ENCODE data around the gene DENND1A.
"Not testable (repeated sequence)": the region's sequence is repeated elsewhere in the genome, so short reads cannot be mapped to it uniquely, and the experiment has no call there.

Gene DENND1A

DNA sequence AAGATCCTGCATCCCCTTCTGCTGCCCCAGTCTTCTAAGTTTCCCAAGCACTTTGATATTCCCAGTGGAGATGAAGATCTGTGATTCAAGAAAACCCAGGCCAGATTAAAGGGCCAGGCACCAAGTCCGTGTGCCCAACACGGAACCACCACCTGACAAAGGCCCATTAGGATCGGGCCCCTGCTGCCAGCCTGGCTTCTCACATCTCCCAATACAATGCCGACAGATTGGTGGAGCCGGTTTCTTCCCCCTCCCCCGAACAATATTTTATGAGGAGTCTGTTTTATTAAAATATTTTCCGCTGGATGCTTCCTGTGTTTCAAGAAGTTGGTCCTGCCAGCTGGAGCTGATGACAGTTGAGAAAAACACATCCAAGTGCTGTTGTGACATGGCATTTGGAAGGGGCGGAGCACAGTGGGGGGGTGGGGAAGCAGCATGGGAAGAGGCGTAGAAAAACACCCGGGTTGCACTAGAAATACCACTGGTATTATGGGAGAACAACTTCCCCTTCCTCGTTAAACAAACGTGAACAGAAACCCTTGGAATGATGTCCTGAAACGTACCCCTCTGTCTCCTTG is 528.9 kb downstream of the DENND1A start:
- DNase-seq, result no peak

DNA sequence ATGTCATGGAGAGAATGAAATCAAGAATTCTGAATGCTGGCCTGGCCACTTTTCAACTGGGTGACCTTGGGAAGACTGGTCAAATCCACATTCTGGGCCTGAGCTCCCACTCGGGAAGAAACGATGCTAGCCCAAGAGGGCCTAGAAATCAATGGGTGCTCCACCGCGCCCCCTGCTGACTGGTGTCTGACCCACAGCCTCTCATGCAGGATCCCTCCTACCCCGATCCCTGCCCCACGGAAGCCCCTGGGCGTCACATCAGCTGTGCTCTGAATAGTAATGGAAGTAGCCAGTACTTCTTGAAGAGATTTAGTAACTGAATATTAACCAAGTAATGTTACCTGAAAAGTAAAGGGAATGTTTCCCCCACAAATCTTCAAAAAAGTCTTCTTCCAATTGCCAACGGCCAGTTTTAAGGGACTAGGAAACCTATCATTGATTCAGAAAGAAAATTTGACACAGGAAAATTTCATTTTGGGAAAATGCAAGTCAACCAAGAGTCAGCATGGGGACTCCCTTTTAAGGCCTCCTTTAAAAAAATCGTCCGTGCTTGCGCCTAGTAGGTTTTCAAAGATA is 530.0 kb downstream of the DENND1A start:
- peak; percentile 18 to 59 (median 22) for DNase-seq

DNA sequence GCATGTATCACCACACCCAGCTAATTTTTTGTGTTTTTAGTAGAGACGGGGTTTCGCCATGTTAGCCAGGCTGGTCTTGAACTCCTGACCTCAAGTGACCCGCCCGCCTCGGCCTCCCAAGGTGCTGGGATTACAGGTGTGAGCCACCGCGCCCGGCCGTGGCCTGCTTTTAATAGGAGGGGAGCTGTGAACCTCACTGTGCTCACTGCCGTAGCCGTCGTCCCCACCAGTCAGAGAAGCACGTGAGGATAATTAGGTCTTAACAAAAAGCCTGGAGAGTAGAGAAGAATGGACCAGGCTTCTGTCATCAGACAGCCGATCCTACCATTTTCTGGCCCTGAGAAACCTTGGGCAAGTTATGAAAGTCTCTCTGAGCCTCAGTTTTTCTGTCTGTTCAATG is 531.0 kb downstream of the DENND1A start:
- DNase-seq, result not testable (repeated sequence)

DNA sequence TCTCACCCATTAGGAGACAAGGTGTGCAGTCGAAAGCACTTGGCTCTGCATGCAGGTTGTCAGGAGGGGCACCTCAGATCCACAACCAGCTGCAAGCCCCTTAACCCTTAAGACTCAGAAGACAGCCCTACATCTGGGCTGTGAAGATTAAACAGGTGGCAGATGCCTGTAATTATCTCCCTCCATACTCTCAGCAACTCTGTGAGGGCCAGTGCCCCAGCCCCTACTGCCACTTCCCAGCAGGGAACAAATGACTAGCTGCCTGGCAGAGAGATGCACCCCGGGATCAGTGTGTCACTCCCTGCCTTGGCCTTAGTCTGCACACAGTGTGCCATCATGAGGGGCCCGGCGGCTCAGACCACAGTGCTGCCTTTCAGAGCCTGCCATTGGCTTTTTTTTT is 532.0 kb downstream of the DENND1A start:
- DNase-seq, result no peak

DNA sequence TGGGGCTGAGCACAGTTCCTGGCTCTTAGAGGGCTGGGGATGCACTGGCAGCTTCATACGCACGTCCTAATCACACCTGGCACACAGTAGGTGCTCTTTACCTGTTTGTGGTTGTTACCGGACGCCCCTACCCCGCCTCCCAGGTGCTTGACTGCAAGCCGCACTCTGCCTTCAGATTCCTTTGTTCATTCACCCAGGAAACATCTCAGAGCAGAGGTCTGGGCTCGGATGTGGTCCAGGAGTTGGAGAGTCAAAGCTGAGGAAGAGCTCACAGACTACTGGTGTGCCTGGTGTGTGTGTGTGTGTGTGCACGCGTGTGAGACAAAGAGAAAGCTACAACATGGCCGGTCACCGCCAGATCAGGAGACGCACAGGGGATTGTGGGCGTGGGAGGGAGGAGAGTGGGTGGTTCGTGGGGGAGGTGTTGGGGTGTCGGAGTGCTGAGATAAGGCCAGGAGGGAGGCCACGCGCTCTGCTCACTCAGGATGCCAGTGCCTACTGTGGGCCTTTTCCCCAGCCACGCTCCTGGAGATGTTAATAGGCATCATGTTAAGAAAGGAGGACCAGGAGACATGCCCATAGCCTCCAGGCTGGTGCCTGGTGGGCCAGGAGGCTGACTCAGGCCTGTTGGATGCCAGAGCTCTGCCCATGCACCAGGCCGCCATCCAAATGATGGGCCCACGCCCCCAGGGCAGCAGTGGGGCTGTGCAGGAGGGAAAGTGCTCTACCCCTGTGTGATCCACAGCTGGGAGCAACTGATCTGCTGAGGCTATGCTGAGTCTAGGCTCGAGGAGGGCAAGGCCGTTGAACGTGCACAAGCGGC is 534.0 kb downstream of the DENND1A start:
- no peak for DNase-seq

DNA sequence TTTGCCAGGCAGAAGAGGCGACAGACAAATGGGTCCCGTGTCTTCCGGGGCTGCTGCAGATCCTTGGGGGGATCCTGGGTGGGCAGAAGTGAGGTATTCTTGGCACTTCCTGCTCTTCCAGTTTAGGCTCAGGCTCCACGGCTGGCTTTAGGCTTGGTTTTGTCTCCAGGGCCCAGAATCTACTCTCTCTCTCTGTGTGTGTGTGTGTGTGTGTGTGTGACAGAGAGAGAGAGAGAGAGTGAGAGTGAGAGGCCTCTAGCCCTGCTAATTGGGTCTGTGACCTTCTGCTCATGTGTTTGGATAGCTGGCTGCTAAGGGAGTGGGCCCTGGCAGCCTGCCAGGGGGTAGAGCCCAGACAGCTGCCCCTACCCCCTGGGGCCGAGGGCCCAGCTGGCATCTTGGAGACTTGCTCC is 534.6 kb downstream of the DENND1A start:
- no peak for DNase-seq

DNA sequence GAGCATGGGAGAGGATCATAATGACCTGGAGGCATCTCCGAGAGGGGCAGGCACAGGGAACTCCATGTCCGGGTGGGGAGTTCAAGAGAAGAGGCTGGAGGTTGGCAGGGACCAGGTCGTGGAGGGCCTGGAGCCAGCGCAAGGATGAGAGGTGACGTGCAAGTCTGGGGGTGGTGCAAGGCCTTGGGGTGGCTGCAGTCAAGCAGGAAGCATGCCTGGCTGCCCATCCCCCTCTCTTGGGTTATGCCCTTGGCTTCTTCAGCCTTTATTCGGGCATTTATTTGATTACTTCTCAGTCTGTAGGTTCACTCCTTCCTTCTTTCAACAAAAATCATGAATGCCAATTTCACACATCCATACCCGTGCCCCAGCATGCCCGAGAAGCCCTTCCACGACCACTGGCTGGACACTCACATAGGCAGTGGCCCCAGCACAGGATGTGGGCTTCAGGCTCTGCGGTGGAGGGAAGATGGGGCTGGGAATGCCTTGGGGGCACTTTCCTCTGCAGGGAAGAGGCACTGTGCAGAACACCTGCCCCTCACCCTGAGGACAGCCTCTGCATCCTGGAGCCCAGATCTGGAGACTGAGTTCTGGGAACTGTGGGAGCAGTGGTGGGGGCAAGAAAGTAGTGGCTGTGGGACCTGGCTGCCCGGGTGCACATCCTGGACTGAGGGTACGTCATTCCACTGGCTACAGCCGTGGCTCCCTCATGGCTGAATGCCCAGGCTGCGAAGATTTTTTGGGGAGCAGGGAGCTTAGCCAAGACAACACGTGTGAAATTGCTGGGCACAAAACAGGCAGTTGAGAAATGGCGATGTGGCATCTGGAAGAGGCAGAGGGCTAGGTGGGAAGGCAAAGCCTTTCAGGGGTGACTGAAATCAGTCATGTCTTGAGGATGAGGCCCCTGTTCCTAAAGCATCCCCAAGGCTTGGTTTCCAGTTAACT is 535.4 kb downstream of the DENND1A start:
- no peak for DNase-seq

DNA sequence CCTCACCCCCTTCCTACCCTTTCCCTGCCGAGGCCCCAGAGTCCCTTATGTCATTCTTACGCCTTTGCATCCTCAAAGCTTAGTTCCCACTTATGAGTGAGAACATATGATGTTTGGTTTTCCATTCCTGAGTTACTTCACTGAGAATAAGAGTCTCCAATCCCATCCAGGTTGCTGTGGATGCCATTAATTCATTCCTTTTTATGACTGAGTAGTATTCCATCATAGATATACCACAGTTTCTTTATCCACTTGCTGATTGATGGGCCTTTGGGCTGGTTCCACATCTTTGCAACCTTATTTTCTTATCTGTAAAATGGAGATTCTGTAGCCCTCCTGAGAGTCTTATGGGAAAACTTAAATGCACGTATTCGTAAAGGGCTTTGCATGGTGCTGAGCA is 537.1 kb downstream of the DENND1A start:
- no peak for DNase-seq

DNA sequence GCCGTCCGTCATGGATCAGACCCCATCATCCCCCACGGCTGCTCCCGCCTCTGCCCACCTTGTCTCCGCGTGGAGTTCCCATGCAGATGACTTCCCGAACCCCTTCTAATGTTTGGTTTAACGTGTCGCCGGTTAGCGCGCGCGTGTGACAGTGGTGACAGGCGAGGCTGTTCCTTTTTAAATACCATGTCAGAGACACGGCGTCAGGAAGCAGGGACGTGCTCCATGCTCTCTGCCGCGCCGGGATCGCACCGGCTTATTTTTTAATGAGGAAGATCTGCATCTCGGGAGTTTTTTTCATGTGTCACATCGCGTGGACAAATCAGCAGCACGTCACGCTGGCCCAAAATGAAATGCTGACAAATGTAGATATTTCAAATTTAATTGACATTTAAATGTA is 538.0 kb downstream of the DENND1A start:
- DNase-seq, result no peak

DNA sequence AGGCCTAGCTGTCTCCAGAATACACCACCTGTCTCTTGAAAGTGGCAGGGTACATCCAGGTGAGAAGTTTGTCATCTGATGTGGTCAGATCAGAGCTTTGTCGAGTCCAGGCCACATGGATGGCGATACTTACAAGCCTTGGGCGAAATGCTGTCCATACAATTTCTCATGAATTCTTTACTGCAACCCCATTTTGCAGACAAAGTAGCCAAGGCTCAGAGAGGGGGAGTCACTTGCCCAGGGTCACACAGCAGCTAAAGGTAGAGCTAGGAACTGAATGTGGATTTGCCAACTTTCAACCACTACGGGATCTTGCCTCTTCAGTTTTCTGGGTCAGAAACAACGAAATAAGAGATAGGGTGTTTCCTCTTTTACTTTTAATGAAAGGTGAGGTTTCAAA is 538.7 kb downstream of the DENND1A start:
- no peak for DNase-seq

DNA sequence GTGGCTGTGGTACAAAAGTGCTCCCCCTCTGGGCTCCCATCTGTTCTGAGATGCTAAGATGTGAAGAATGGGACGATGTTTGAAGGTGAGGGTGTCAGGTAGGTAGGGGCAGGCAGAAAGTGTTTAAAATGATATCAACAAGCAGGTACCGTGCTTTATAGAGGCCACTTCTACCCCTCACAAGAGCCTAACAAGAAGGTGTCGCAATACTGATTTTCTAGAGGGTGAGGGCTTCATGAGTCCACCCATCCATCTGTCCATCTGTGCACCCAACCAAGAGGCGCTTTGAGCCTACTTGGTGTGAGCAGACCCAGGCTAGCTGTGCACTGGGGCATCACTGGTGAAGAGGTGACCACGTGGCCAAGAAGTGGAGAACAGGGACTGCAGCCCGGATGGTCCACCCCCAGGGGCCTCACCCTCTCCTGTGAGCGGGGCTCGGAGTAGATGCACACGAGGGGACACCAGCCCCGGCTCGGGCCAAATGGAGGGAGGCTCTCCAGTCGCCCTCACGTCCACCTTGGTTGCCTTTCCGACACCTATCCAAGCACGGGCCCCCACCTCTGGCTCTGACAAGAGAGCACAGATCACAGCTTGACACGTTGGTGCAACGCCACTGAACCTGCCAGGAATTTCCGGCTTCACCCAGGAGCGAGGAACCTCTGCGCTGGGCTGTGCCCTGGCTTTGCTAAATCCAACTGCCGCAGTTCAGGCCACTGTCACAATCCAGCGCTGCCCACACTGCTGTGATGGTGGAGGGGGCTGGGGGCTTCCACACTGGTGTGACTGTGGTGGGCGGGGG is 539.4 kb downstream of the DENND1A start:
- no peak for DNase-seq

DNA sequence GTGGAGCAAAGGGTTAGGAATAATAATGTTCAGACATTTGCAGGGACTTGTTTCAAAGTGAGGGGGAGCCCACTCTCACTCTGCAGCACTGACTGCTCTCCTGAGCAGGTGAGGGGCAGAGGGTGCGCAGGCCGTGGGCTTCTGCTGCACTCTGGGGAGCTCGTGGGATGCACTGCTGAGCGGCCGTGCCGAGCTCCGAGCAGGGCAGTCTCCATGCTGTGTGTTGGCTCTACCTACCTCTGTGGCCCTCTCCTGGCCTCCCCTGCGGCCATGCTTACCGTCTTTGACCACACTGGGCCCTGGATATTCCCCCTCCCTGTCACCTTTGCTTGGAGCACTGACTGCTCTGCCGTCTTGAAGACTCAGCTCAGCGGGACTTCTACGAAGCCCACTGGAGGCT is 540.2 kb downstream of the DENND1A start:
- DNase-seq, result no peak

DNA sequence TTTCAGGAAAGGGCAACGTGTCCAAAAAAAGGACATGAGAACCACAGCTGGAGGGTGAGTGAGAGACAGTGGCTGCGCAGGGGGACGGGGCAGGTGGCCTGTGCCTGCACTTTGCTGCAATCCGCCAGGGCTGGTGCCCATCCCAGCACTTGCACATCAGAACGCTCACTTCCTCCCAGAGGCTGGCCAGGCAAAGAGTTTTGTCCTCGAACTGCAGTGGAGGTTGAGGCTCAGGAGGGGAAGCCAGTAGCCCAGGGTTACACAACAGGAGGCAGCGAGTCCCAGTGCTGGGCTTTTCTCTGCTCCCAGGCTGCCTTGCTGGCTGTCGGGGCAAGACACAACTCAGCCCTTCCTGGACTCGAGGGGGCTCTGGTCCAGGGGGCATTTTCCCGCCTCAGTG is 540.9 kb downstream of the DENND1A start:
- peak; percentile 27 to 38 (median 37) for DNase-seq

DNA sequence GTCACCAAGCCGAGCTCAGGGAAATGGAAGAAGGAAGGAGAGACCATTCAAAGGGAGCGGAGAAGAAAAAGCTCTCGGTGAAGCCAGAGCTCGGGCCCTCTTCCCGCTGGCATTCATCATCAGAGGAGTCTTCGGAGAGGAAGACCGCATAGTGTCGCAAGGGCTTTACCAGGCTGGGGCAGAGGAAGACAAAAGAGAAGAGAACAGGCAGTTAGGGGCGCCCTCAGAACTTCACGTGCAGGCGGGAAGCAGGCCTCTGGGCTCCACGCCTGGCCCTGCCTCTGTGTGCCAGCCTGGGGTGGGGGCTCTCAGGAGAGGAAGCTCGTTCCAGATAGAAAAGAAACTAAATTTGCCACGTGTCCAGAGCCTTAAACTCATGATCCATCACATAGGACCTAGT is 542.2 kb downstream of the DENND1A start:
- peak; percentile 20 to 48 (median 35) for DNase-seq

DNA sequence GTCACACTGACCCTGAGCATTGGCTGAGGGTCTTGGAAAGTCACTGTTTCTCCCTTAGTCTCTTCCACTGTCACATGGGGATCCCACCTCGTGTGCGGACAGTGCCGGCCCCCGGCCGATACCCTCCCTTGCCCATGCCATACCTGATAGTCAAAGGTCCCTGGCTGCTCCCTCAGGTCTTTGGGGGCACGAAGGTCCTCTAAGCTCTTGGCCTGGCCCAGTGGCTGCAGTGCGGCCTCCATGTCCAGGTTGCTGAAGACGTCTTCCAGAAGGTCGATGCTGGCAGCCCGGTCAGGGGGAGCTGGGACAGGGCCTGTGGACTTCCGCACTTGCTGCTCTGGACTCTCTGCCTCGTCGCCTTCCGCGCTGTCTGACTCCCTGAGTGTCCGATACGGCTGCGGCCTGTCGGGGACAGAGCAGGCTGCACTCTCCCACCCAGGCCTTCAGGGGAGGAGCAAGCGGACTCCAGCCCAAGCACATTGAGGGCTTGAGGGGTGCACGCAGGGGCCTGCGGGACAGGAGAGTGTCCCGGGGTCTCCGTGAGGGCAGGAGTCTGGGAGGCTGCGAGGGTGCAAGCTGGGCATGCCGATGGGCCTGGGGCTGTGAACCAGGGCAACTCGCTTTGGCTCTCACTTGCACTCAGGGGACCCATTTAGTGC is 546.3 kb downstream of the DENND1A start:
- no peak for DNase-seq

DNA sequence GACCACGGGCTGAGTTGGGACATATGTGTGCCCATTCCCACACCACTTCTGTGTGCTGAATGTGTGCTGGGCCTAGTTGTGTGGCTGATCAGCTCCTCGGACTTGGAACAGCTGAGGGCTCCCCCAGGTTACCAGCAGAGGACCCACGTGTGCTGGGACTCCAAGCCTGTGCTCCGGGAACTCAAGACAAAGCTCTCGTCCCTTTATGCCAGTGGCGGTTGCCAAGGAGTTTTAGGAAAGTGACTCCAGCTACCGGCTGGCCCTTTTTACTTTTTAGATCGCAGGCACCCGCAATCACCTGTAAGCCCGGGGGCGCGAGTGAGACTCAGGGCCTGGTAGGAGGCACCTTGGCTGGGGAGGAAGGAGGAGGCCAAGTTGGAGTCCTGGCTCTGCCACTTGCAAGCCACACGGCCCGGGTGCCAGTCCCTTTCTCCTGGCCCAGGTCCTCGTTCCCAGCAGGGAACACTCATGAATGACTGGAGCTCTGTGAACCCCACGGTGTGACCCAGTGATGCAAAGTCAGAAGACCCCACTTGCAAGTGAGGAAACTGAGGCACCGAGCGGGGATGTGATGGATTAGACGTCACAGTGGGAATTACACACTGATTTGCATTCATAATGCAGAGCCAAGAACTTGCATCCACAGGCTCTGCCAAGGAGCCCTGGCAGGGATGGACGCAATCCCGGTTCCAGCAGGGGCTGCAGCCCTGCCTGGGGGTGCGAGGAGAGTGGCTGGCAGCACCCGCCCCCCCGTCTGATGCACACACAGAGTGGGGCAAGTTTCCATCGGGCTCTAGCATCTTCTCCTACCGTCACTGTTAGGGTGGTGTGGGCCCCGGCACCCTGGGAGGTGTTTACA is 547.0 kb downstream of the DENND1A start:
- no peak for DNase-seq

DNA sequence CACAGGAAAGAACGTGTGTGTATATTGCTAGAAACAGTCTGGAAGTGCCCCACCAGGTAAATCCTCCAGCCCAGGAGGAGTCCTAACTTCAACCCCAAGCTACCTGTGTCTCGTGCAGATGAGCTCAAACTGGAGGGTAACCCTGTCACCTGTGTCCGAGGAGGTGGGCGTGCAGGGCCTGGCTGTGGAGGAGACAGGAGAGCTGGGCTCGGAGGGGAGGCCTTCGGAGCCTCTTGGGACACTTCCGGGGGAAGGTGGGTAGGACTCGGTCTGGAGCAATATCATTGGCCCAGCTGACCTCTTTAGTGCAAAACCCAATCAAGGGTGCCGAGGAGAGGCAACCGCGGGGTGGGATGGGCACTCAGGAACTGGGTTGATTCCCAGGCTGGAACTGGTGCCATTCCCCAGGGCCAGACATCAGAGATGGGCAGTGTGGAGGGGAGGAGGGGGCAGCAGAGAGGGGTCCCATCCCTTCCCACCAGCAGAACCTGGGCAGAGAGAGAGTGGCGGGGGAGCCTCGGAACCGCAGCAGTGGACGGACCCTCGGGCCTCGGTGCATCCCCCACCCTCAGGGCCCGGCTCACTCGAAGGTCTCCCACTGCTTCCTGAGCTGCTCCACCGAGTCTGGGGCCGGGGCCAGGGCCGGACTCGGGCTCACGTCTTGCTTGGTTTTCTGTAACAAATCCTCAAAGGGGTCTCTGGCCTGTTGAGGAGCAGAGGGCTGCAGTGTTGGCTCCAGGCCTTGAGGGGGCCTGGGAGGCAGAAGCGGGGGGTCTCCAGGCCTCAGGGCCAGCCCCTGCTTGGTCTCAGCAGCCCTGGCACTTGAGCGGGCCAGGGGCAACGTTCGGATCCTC is 548.8 kb downstream of the DENND1A start:
- no peak for DNase-seq

DNA sequence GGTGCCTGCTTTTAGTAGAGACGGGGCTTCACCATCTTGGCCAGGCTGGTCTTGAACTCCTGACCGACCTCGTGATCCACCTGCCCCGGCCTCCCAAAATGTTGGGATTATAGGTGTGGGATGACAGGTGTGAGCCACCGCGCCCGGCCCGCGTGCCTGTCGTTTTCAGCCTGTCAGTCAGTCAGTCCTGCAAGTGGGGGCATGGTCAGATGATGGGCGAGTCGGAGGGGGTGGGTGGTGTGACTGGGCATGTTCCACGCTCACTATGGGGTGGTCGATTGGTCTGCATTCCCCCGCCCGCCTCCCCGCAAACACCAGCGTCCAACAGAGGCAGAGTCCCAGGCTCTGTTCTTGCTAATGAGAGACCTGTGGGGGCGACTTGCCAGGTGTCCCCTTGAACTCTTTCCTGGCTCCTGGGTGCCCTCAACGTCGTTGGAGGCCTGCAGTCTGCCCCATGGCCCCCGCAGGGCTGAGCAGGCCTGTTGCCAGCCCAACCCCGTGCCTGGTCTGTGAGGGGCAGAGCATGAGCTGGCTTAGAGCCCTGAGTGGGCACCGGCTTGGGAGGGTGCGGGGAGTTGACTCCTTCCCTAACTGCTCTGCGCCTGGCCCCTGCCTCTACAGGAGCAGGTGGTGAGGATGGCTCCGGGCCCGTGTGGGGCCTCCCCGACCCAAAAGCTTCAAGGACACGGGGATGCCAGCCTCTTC is 550.8 kb downstream of the DENND1A start:
- DNase-seq, result no peak

DNA sequence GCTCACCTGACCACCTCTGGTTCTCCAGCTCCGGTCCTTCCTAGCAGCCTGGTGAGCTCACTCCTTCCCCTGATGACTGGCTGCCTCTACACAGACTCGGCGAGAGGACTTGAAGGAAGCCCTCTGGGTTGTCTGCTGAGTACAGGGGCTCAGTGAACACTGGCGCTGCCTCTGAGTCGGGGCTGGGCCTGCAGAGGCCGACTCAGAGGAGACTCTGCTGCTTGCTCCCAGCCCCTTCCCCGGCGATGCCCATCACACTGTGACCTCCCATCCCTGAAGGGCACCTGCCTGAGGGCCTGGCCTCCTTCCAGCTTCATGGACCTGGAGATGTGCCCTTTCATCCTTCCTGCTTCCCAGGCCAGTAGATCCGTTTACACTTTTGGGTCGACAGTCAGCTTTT is 551.9 kb downstream of the DENND1A start:
- no peak for DNase-seq

All from suppressor macrophage treated with lipopolysaccharide for 1 hour (primary cell).